Upper lobe of left lung (tissue), 4 donors: Measurements from ENCODE around the gene ERFE.

ENCODE experiments used
- EP300 ChIP-seq, 4 donors: sonication (generic); formaldehyde crosslinking; IDR thresholded peaks; one replicate each; pipeline ENCODE4 v1.5.1; 2017; ENCODE audit warnings: antibody characterized with exemption in 4 of 4, control low read depth in 2 of 4
- POLR2A ChIP-seq, 4 donors: fragments of 450-650 bp; IDR thresholded peaks; one replicate each; pipeline ENCODE4 v1.5.1; 2016 to 2017; ENCODE audit warnings: antibody characterized with exemption in 4 of 4, mild to moderate bottlenecking in 2 of 4
- POLR2AphosphoS5 ChIP-seq, 2 donors: sonication (generic); formaldehyde crosslinking; IDR thresholded peaks; one replicate each; pipeline ENCODE4 v1.5.1; 2017; ENCODE audit warnings: antibody characterized with exemption in 2 of 2
- TF ChIP-seq, protein P1 (sequence below), 6 experiments: fragments of 450-650 bp in 4 of 6; fragments of 200-600 bp in 2 of 6; sonication (generic) in 2 of 6; IDR thresholded peaks; one replicate each; pipeline ENCODE4 v1.5.1; 2016 to 2019; ENCODE audit warnings: antibody characterized with exemption in 6 of 6

DNA sequence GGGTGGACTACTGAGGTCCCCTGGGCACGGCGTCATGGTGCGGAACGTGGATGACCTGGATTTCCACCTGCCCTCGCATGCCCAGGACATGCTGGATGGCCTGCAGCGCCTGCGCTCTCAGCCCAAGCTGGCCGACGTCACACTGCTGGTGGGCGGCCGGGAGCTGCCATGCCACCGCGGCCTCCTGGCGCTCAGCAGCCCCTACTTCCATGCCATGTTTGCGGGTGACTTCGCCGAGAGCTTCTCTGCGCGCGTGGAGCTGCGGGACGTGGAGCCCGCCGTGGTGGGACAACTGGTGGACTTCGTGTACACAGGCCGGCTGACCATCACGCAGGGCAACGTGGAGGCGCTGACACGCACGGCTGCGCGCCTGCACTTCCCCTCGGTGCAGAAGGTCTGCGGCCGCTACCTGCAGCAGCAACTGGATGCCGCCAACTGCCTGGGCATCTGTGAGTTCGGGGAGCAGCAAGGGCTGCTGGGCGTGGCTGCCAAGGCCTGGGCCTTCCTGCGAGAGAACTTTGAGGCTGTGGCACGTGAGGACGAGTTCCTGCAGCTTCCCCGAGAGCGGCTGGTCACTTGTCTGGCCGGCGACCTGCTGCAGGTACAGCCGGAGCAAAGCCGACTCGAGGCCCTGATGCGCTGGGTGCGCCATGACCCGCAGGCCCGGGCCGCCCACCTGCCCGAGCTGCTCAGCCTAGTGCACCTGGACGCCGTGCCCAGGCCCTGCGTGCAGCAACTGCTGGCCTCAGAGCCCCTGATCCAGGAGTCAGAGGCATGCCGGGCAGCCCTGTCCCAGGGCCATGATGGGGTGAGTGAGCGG is 17.8 kb upstream of the ERFE start:
- TF ChIP-seq, protein P1, sequence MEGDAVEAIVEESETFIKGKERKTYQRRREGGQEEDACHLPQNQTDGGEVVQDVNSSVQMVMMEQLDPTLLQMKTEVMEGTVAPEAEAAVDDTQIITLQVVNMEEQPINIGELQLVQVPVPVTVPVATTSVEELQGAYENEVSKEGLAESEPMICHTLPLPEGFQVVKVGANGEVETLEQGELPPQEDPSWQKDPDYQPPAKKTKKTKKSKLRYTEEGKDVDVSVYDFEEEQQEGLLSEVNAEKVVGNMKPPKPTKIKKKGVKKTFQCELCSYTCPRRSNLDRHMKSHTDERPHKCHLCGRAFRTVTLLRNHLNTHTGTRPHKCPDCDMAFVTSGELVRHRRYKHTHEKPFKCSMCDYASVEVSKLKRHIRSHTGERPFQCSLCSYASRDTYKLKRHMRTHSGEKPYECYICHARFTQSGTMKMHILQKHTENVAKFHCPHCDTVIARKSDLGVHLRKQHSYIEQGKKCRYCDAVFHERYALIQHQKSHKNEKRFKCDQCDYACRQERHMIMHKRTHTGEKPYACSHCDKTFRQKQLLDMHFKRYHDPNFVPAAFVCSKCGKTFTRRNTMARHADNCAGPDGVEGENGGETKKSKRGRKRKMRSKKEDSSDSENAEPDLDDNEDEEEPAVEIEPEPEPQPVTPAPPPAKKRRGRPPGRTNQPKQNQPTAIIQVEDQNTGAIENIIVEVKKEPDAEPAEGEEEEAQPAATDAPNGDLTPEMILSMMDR (IDR thresholded peaks at IDR 0.05) = no peak
- no peak for TF ChIP-seq POLR2A (IDR thresholded peaks at IDR 0.05)
- TF ChIP-seq POLR2AphosphoS5 (IDR thresholded peaks at IDR 0.05) = no peak
- no peak for TF ChIP-seq EP300 (IDR thresholded peaks at IDR 0.05)
